Breast epithelium (tissue), 3 donors: ENCODE data around the gene INHA.

ENCODE experiments used
- CTCF ChIP-seq, 3 donors: fragments of 450-650 bp; IDR thresholded peaks; one replicate each; pipeline ENCODE4 v1.5.1; 2016 to 2017; ENCODE audit warnings: antibody characterized with exemption in 3 of 3, mild to moderate bottlenecking in 3 of 3, moderate library complexity in 3 of 3
- POLR2A ChIP-seq: fragments of 450-650 bp; IDR thresholded peaks from one replicate; pipeline ENCODE4 v1.6.1; 2016; ENCODE audit warnings: antibody characterized with exemption, mild to moderate bottlenecking, moderate library complexity
- POLR2AphosphoS5 ChIP-seq, 3 donors: sonication (generic); formaldehyde crosslinking; IDR thresholded peaks; one replicate each; pipeline ENCODE4 v1.6.1; 2017; ENCODE audit warnings: antibody characterized with exemption in 3 of 3

GRCh38 chr2:219544567-219544966 is 27.5 kb upstream of the INHA start:
- no peak for TF ChIP-seq POLR2A
- no peak for TF ChIP-seq CTCF (IDR thresholded peaks at IDR 0.05)
- TF ChIP-seq POLR2AphosphoS5 (IDR thresholded peaks at IDR 0.05): no peak
